Progenitor cell of endocrine pancreas (in vitro differentiated cells): ENCODE results near the gene ABHD10. TPM values are rescaled to one million over a fixed set of nuclear protein-coding genes. Genes with fewer than 3 reads are reported as not detected.
"Not testable (repeated sequence)": the region's sequence is repeated elsewhere in the genome, so short reads cannot be mapped to it uniquely, and the experiment has no call there.

Experiments
- DNase-seq: peaks from one replicate; pipeline ENCODE4 v3.0.0; 2021; ENCODE audit warnings: low spot score; ENCODE audit not compliant: unreplicated experiment
- H3K27ac Mint-ChIP-seq: 2 replicates; pipeline ENCODE4 v1.8.0; 2021; ENCODE audit warnings: mild to moderate bottlenecking, moderate library complexity, mixed read lengths
- H3K27me3 Mint-ChIP-seq: 2 replicates; pipeline ENCODE4 v1.8.0; 2021; ENCODE audit warnings: mixed read lengths
- H3K36me3 Mint-ChIP-seq: 2 replicates; pipeline ENCODE4 v1.8.0; 2022; ENCODE audit warnings: mixed read lengths; ENCODE audit not compliant: insufficient read depth
- H3K4me1 Mint-ChIP-seq: 2 replicates; pipeline ENCODE4 v1.8.0; 2021; ENCODE audit warnings: low read depth, mixed read lengths
- H3K4me3 Mint-ChIP-seq: 2 replicates; pipeline ENCODE4 v1.8.0; 2021; ENCODE audit warnings: low read depth, mild to moderate bottlenecking, moderate library complexity, mixed read lengths
- H3K9me3 Mint-ChIP-seq: 2 replicates; pipeline ENCODE4 v1.8.0; 2021; ENCODE audit warnings: low read depth, mixed read lengths
- CTCF ChIP-seq: fragments of 200-600 bp; sonication (generic); IDR thresholded peaks from one replicate; pipeline ENCODE4 v1.5.0; 2021; ENCODE audit warnings: antibody characterized with exemption, mild to moderate bottlenecking; ENCODE audit not compliant: unreplicated experiment
- total RNA-seq: library from RNA; stranded (reverse); gene quantifications from 2 replicates; pipeline ENCODE4 v1.2.1, GENCODE V29; 2021

Gene ABHD10
- total RNA-seq, 1 donor from 2014 or later = 31.9 TPM

DNA sequence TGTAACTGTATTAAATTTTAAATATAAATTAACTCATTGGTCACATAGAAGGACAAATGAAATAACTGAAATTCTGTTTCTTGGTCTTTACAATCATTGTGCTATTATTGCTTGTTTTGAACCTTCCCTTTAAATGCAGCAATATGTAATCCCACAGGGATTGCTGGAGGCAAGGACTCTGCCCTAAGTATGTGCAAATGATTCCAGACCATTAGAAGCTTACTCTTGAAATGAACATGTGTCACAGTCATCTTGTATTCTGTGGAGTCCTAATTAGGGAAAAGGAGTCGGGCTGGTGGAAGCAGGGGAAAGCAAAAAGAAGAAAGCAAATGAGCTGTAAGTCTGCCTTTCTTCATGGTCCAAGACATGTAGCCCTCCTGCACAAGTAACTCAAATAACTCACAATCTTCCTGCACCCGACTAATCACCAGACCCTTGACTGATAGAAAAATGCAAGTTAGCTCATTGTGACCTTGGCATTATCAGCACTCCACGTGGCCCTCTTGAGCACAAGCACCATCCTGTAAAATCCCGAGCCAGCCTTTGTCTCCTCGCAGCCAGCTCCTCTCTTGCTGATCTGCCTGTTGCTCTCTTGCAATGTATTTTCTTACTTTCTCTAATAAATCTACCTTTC is 53.4 kb downstream of the ABHD10 start:
- no peaks in the 10 kb centered on the region for H3K27me3 Mint-ChIP-seq

GRCh38 chr3:112034436-112034835 is 55.6 kb downstream of the ABHD10 start, which contains the start of gene TMPRSS7:
Gene TMPRSS7 (plus strand): TSS chr3:112034736. CDS start chr3:112034846, 110 bp downstream.
- no peak within 1 kb of the TSS for H3K27ac Mint-ChIP-seq
- peaks cover 1% of the 10 kb centered on the region for H3K4me1 Mint-ChIP-seq
- no peaks in the 10 kb centered on the region for H3K27me3 Mint-ChIP-seq
- peaks cover 4% of the 10 kb centered on the region for H3K9me3 Mint-ChIP-seq
- TF ChIP-seq CTCF = no peak
- no peak for DNase-seq
- peaks cover 1% of the 10 kb centered on the region for H3K36me3 Mint-ChIP-seq
- no peak within 1 kb of the TSS for H3K4me3 Mint-ChIP-seq

More for the DNA sequence above, 53.4 kb downstream of the ABHD10 start:
- H3K4me1 Mint-ChIP-seq = peaks cover 1% of the 10 kb centered on the region
- no peaks in the 10 kb centered on the region for H3K9me3 Mint-ChIP-seq
- DNase-seq = no peak
- no peak for TF ChIP-seq CTCF
- H3K36me3 Mint-ChIP-seq = no peaks in the 10 kb centered on the region
- no peak overlapping the region for H3K4me3 Mint-ChIP-seq
- no peak overlapping the region for H3K27ac Mint-ChIP-seq

- Mint-ChIP-seq H3K36me3 (peaks cover 1% of the 10 kb centered on the region), H3K27me3 (no peaks in the 10 kb centered on the region), H3K4me1 (peaks cover 1% of the 10 kb centered on the region), H3K9me3 (peaks cover 4% of the 10 kb centered on the region), H3K4me3 (no peak overlapping the region), H3K27ac (no peak overlapping the region)
- DNase-seq = no peak
- TF ChIP-seq CTCF = no peak
These were observed 56.4 kb downstream of the ABHD10 start for GRCh38 chr3:112035241-112035640.

- H3K36me3 Mint-ChIP-seq, DNase-seq, H3K27ac Mint-ChIP-seq, H3K4me1 Mint-ChIP-seq, H3K9me3 Mint-ChIP-seq, H3K27me3 Mint-ChIP-seq, H3K4me3 Mint-ChIP-seq: not testable (repeated sequence)
These were observed 58.4 kb downstream of the ABHD10 start for GRCh38 chr3:112037194-112037593.

GRCh38 chr3:112038863-112039262 is 60.0 kb downstream of the ABHD10 start:
- Mint-ChIP-seq H3K4me1 (no peaks in the 10 kb centered on the region), H3K27ac (no peak overlapping the region), H3K36me3 (peaks cover 1% of the 10 kb centered on the region)

More at GRCh38 chr3:112038863-112039262, 60.0 kb downstream of the ABHD10 start:
- H3K9me3 Mint-ChIP-seq = peaks cover 4% of the 10 kb centered on the region
- H3K27me3 Mint-ChIP-seq = no peaks in the 10 kb centered on the region
- H3K4me3 Mint-ChIP-seq = no peak overlapping the region
- DNase-seq = no peak
- no peak for TF ChIP-seq CTCF
